Choroid plexus epithelial cell (primary cell): Measurements from ENCODE around the gene GPN2.

Experiments
- DNase-seq: peaks from one replicate; pipeline ENCODE4 v3.0.0-alpha.2; 2010; ENCODE audit warnings: low read depth
- H3K4me3 ChIP-seq: 2 replicates; pipeline ENCODE4 v1.5.1; 2011; ENCODE audit warnings: low read depth, mild to moderate bottlenecking, control low read depth, low read length, moderate library complexity
- CTCF ChIP-seq: conservative IDR thresholded peaks from 2 replicates; pipeline ENCODE4 v1.5.1; 2011; ENCODE audit warnings: low read depth, mild to moderate bottlenecking, control low read depth, inconsistent platforms, low read length, moderate library complexity

The GPN2 gene

GRCh38 chr1:26863685-26864077 lies 26.4 kb downstream of the GPN2 start:
- TF ChIP-seq CTCF = no peak

GRCh38 chr1:26862781-26863684 lies 27.1 kb downstream of the GPN2 start, which contains the start of gene SFN:
TSS of gene SFN (plus strand) at chr1:26863149. CDS start at chr1:26863213, 64 bp downstream.
- no peak within 1 kb of the TSS for H3K4me3 ChIP-seq
- no peak for DNase-seq
- TF ChIP-seq CTCF = peak; percentile 34

More at GRCh38 chr1:26863685-26864077, 26.4 kb downstream of the GPN2 start:
- no peak for DNase-seq
- no peak overlapping the region for H3K4me3 ChIP-seq

- no peak for DNase-seq
- no peak for TF ChIP-seq CTCF
- no peak overlapping the region for H3K4me3 ChIP-seq
Measured at GRCh38 chr1:26861889-26862378, 28.1 kb downstream of the GPN2 start.

GRCh38 chr1:26861286-26861701 lies 28.8 kb downstream of the GPN2 start:
- DNase-seq = peak; percentile 56
- TF ChIP-seq CTCF = peak; percentile 53
- no peak overlapping the region for H3K4me3 ChIP-seq

GRCh38 chr1:26858891-26859640 lies 31.0 kb downstream of the GPN2 start:
- no peak overlapping the region for H3K4me3 ChIP-seq
- no peak for DNase-seq
- TF ChIP-seq CTCF = no peak

GRCh38 chr1:26858160-26858559 lies 31.9 kb downstream of the GPN2 start:
- TF ChIP-seq CTCF = no peak
- H3K4me3 ChIP-seq = no peak overlapping the region
- DNase-seq = no peak
